GM18909 (cell line): ENCODE results near the gene CCDC7.
"Not testable (repeated sequence)": the region's sequence is repeated elsewhere in the genome, so short reads cannot be mapped to it uniquely, and the experiment has no call there.

Source experiments
- ATAC-seq: cut with Tn5 transposase; IDR thresholded peaks from one replicate; pipeline ENCODE4 v1.9.1; 2021; ENCODE audit warnings: mild to moderate bottlenecking; ENCODE audit not compliant: unreplicated experiment, poor library complexity

CCDC7 gene

GRCh38 chr10:32445740-32446535, at the start of gene CCDC7:
CCDC7 (plus strand) TSS chr10:32446140; CDS start chr10:32451643, 5,503 bp downstream.
- peak; percentile 98 for ATAC-seq

DNA sequence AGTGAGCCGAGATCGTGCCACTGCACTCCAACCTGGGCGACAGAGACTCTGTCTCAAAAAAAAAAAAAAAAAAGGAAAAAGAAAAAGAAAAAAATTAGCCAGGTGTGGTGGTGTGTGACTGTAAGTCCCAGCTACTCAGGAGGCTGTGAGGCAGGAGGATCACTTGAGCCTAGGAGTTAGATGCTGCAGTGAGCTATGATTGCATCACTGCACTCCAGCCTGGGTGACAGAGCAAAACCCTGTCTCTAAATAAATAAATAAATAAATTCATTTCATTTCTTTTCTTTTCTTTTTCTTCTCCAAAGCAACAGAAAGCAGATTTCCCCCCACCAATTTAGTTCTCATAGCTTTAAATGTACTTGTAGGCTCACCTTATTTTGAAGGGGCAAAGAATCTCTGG, 48.8 kb upstream of the CCDC7 start:
- not testable (repeated sequence) for ATAC-seq

DNA sequence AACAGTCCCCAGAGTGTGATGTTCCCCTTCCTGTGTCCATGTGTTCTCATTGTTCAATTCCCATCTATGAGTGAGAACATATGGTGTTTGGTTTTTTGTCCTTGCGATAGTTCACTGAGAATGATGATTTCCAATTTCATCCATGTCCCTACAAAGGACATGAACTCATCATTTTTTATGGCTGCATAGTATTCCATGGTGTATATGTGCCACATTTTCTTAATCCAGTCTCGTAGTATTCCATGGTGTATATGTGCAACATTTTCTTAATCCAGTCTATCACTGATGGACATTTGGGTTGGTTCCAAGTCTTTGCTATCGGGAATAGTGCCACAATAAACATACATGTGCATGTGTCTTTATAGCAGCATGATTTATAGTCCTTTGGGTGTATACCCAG, 46.2 kb upstream of the CCDC7 start:
- ATAC-seq: not testable (repeated sequence)

- no peak for ATAC-seq
Measured at GRCh38 chr10:32400961-32401360, 45.0 kb upstream of the CCDC7 start.

- no peak for ATAC-seq
Measured at GRCh38 chr10:32402499-32402898, 43.4 kb upstream of the CCDC7 start.

DNA sequence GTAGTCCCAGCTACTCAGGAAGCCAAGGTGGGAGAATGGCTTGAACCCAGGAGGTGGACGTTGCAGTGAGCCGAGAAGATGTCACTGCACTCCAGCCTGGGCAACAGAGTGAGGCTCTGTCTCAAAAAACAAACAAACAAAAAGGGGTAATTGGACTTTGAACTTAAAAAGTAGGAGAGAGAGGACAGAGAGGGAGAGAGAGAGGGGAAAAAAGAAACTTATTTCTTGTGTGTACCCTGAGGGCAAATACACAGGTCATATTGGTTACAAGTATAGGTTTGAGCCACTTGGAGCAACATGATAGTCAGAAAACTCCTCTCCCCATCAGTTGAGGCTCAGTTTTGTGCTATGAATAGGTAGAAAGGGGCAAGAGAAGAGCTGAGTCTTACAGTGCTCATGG, 42.8 kb upstream of the CCDC7 start:
- ATAC-seq: no peak

DNA sequence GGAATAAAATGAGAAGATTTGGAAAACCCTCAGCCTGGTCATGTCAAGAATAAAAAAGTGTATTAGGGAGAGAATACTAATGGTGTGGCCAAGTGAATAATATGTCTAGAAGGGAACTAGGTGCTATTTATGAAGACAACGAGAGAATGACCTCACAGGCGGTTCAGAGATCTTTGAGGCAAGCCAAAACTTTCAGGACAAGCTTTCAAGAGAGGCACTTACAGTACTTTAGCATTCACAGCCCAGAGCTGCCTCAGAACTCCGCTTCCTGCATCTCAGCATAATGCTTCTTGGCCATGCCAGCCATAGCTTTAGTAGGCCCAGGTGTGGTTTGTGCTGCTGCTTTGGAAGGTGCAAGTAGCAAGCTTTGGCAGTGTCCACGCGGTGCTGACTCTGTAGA, 37.2 kb upstream of the CCDC7 start:
- no peak for ATAC-seq

DNA sequence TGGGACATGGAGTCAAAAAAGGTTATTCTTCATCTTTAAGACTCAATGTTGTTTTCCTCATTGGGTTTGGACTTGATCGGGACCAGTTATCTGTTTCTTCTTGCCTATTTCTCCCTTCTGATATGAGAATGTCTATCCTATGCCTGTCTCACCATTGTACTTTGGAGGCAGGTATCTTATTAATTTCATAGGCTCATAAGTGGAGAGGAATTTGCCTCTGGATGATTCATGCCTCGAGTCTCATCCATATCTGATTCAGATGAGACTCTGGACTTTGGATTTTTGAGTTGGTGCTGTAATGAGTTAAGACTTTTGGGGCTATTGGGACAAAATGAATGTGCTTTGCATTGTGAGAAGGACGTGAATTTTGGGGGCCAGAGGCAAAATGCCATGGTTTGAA, 36.2 kb upstream of the CCDC7 start:
- ATAC-seq: no peak

DNA sequence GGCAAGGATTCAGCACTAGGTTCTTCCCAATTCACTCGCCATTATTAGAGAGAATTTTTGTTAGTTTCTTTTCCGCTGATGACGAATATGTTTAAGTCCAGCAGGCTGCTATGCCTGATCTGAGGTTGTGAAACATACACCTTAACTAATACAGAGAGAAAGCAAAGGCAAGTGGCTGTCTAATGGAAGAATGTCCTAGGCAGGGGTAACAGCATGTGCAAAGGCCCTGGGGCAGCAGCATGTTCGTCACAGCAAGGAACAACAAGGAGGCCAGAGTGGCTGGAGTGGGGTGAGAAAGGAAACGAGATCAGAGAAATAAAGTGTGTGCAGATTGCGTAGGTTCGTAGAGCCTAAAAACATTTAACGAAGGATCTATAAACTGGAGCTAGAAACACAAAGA, 35.4 kb upstream of the CCDC7 start:
- ATAC-seq: no peak

- ATAC-seq: no peak
Measured at GRCh38 chr10:32411797-32412498, 34.0 kb upstream of the CCDC7 start.

- ATAC-seq: no peak
Measured at GRCh38 chr10:32412499-32412853, 33.5 kb upstream of the CCDC7 start.

DNA sequence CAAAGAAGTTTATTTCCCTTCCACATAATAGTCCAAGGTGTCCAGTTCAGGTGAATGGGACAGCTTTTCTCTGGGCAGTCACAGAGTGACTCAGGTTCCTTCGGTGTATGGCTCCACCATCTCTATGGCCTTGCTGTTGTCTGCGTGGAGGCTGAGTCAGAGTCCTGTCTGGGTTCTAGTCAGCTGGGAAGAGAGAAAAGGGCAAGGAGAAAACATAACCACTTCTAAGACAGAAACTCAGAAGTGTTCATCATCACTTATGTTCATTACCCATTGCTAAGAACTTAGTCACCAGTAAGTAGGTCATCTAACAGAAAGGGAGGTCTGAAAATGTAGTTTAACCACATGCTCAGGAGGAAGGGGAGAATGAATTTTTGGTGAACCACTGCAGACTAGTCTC, 32.4 kb upstream of the CCDC7 start:
- ATAC-seq: no peak

- no peak for ATAC-seq
Measured at GRCh38 chr10:32415361-32415760, 30.6 kb upstream of the CCDC7 start.

DNA sequence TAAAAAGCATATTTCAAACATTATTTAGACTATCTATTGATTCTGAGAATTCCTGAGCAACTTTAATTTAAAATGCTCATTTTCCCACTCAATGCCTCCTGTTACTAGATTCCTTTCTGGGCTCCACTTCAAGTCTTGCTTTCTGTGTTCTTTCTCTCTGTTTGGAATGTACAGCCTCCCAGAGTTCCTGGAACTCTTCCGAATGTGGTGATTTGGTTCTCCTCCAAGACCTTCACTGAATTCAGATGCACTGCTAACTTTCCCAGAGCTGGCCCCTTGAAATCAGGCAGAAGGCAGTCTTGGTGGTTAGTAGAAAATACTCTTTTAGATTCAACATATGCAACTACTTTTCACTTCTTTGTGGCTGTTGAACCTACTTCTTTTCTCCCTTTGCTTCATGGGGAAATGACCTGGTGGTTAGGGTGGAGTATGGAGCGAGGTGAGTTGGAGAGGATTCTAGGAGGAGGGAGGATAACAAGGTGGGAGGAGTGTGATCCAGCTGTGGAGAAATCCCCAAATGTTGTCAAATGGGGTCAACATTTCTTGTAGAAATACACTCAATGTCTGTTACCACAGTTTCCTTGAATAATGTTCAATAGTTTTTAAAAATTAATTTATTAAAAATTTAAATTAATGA, 27.9 kb upstream of the CCDC7 start:
- ATAC-seq: no peak

DNA sequence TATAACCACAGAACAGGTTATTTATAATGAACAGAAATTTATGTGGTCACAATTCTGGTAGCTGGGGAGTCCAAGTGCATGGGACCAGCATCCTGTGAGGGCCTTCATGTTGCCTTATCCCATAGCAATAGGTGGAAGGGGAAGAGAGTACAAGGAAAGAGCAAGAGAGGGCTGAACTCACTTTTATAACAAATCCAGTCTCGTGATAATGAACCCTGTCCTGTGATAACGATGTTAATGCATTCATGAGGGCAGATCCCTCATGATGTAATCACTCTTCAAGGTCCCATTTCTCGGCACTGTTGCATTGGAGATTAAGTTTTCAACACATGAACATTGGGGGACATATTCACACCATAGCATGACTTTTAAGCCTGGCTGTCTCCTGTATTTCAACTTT, 27.4 kb upstream of the CCDC7 start:
- ATAC-seq: no peak

GRCh38 chr10:32419615-32420014, 26.3 kb upstream of the CCDC7 start:
- ATAC-seq: no peak

DNA sequence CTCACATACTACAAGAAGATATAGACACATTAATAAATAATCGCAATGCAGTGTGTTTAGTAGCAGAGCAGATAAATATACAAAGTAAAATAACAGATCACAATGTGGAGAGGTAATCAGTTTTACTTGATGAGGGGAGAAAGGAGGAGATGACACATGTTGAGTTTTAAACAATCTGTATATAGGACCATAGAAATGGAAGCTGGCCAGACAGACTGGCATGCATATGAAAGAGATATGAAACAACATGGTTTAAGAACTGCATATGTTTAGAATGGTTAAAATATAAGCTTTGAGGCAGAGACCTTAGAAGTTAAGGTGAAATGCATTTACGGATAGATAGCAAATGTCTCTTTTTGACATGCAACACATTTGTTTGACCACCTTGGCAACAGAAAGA, 19.8 kb upstream of the CCDC7 start:
- no peak for ATAC-seq

GRCh38 chr10:32433542-32433941, 12.4 kb upstream of the CCDC7 start:
- no peak for ATAC-seq

DNA sequence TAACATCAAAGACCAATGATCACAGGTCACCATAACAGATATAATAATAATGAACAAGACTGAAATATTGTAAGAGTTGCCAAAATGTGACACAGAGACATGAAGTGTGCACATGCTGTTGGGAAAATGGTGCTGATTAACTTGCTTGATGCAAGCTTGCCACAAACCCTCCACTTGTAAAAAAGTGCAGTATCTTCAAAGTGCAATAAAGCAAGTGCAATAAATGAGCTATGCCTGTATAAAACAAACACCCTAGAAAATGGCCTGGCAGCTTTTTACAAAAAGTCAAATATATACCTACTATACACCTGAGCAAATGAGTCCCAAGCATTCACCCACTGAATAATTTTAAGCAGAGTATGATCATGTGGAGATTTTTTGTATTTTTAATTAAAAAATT, 9.7 kb upstream of the CCDC7 start:
- no peak for ATAC-seq

DNA sequence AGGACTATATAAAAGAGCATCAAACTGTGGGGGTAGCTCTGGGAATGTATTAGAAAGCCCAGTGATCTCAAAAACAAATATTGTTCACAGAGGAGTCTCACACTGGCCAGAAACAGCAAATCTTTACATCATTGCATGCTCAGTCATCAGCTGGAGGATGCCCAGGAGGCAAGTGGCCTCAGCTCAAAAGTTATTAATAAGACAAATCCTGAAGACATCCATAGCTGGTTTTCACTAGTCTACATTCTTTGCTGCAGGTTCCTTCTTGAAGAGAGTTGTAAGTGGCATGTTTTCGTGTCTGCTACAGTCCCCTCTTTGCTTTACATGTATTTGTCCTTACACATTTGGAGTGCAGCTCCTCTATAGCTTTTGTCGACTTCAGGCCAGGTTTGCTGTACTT, 8.6 kb upstream of the CCDC7 start:
- ATAC-seq: no peak

- no peak for ATAC-seq
Measured at GRCh38 chr10:32445036-32445435, 904 bp upstream of the CCDC7 start.
